ENCODE data around the gene ABCD2.
"Not testable (repeated sequence)": the region's sequence is repeated elsewhere in the genome, so short reads cannot be mapped to it uniquely, and the experiment has no call there.

The ABCD2 gene

GRCh38 chr12:39605501-39605900 is 14.1 kb downstream of the ABCD2 start:
- H3K9ac ChIP-seq (ENCODE audit: low read depth, low read length): no peak overlapping the region
- H3K79me2 ChIP-seq (ENCODE audit: insufficient read depth, low read length): no peaks in the 10 kb centered on the region
- no peaks in the 10 kb centered on the region for H3K36me3 ChIP-seq (ENCODE audit: insufficient read depth, low read length)
- no peak for DNase-seq
- no peaks in the 10 kb centered on the region for H4K20me1 ChIP-seq (ENCODE audit: insufficient read depth, low read length)
- no peak overlapping the region for H3K27ac ChIP-seq (ENCODE audit: low read length)
- TF ChIP-seq CTCF (IDR thresholded peaks at IDR 0.05; ENCODE audit: borderline replicate concordance, extremely low read depth, low read length, poor library complexity, severe bottlenecking): no peak
- no peak for TF ChIP-seq EZH2 (IDR thresholded peaks at IDR 0.05; ENCODE audit: borderline replicate concordance, low read depth, low read length, severe bottlenecking)
- H2AFZ ChIP-seq (ENCODE audit: low read depth, low read length): no peak overlapping the region
- no peaks in the 10 kb centered on the region for H3K27me3 ChIP-seq (ENCODE audit: insufficient read depth, low read length, poor library complexity)
- no peak overlapping the region for H3K4me3 ChIP-seq (ENCODE audit: low read depth in 1 of 2, low read length in 2 of 2)
- ATAC-seq (ENCODE audit: insufficient read depth, low read depth): no peak
- H3K9me3 ChIP-seq (ENCODE audit: insufficient read depth, low read length, severe bottlenecking): no peaks in the 10 kb centered on the region
- no peaks in the 10 kb centered on the region for H3K4me1 ChIP-seq (ENCODE audit: insufficient read depth, low read length)
- H3K4me2 ChIP-seq (ENCODE audit: insufficient read depth, low read length): no peak overlapping the region

- TF ChIP-seq CTCF (IDR thresholded peaks at IDR 0.05; ENCODE audit: borderline replicate concordance, extremely low read depth, low read length, poor library complexity, severe bottlenecking) (no peak), EZH2 (IDR thresholded peaks at IDR 0.05; ENCODE audit: borderline replicate concordance, low read depth, low read length, severe bottlenecking) (no peak)
These were observed 16.5 kb downstream of the ABCD2 start for GRCh38 chr12:39603065-39603464.

GRCh38 chr12:39601951-39602350 is 17.7 kb downstream of the ABCD2 start:
- H3K27ac ChIP-seq (ENCODE audit: low read length); H3K4me2 ChIP-seq (ENCODE audit: insufficient read depth, low read length); ATAC-seq (ENCODE audit: insufficient read depth, low read depth): not testable (repeated sequence)

More at GRCh38 chr12:39603065-39603464, 16.5 kb downstream of the ABCD2 start:
- H3K9ac ChIP-seq (ENCODE audit: low read depth, low read length): no peak overlapping the region
- DNase-seq (no peak), ATAC-seq (ENCODE audit: insufficient read depth, low read depth) (no peak)
- no peak overlapping the region for H3K4me2 ChIP-seq (ENCODE audit: insufficient read depth, low read length)
- H2AFZ ChIP-seq (ENCODE audit: low read depth, low read length): no peak overlapping the region
- no peaks in the 10 kb centered on the region for H3K79me2 ChIP-seq (ENCODE audit: insufficient read depth, low read length)
- H4K20me1 ChIP-seq (ENCODE audit: insufficient read depth, low read length): no peaks in the 10 kb centered on the region
- no peaks in the 10 kb centered on the region for H3K4me1 ChIP-seq (ENCODE audit: insufficient read depth, low read length)
- no peaks in the 10 kb centered on the region for H3K27me3 ChIP-seq (ENCODE audit: insufficient read depth, low read length, poor library complexity)
- H3K27ac ChIP-seq (ENCODE audit: low read length): no peak overlapping the region
- H3K36me3 ChIP-seq (ENCODE audit: insufficient read depth, low read length): no peaks in the 10 kb centered on the region
- no peaks in the 10 kb centered on the region for H3K9me3 ChIP-seq (ENCODE audit: insufficient read depth, low read length, severe bottlenecking)
- H3K4me3 ChIP-seq (ENCODE audit: low read depth in 1 of 2, low read length in 2 of 2): no peak overlapping the region

GRCh38 chr12:39595928-39596327 is 23.7 kb downstream of the ABCD2 start:
- no peak for ATAC-seq (ENCODE audit: insufficient read depth, low read depth)

More at GRCh38 chr12:39601951-39602350, 17.7 kb downstream of the ABCD2 start:
- DNase-seq; H3K36me3 ChIP-seq (ENCODE audit: insufficient read depth, low read length); H3K4me1 ChIP-seq (ENCODE audit: insufficient read depth, low read length); H4K20me1 ChIP-seq (ENCODE audit: insufficient read depth, low read length); H3K9me3 ChIP-seq (ENCODE audit: insufficient read depth, low read length, severe bottlenecking); H2AFZ ChIP-seq (ENCODE audit: low read depth, low read length); H3K4me3 ChIP-seq (ENCODE audit: low read depth in 1 of 2, low read length in 2 of 2); H3K9ac ChIP-seq (ENCODE audit: low read depth, low read length); H3K27me3 ChIP-seq (ENCODE audit: insufficient read depth, low read length, poor library complexity); H3K79me2 ChIP-seq (ENCODE audit: insufficient read depth, low read length): not testable (repeated sequence)

More at GRCh38 chr12:39595928-39596327, 23.7 kb downstream of the ABCD2 start:
- H2AFZ ChIP-seq (ENCODE audit: low read depth, low read length): no peak overlapping the region
- H3K36me3 ChIP-seq (ENCODE audit: insufficient read depth, low read length): no peaks in the 10 kb centered on the region
- H3K9ac ChIP-seq (ENCODE audit: low read depth, low read length): no peak overlapping the region
- DNase-seq: no peak
- H3K27me3 ChIP-seq (ENCODE audit: insufficient read depth, low read length, poor library complexity): no peaks in the 10 kb centered on the region
- H4K20me1 ChIP-seq (ENCODE audit: insufficient read depth, low read length): no peaks in the 10 kb centered on the region
- no peaks in the 10 kb centered on the region for H3K4me1 ChIP-seq (ENCODE audit: insufficient read depth, low read length)
- H3K4me3 ChIP-seq (ENCODE audit: low read depth in 1 of 2, low read length in 2 of 2): no peak overlapping the region
- no peak overlapping the region for H3K4me2 ChIP-seq (ENCODE audit: insufficient read depth, low read length)
- no peak for TF ChIP-seq EZH2 (IDR thresholded peaks at IDR 0.05; ENCODE audit: borderline replicate concordance, low read depth, low read length, severe bottlenecking)
- TF ChIP-seq CTCF (IDR thresholded peaks at IDR 0.05; ENCODE audit: borderline replicate concordance, extremely low read depth, low read length, poor library complexity, severe bottlenecking): no peak
- no peak overlapping the region for H3K27ac ChIP-seq (ENCODE audit: low read length)
- no peaks in the 10 kb centered on the region for H3K79me2 ChIP-seq (ENCODE audit: insufficient read depth, low read length)
- H3K9me3 ChIP-seq (ENCODE audit: insufficient read depth, low read length, severe bottlenecking): no peaks in the 10 kb centered on the region

Measured in DND-41 (cell line).